ENCODE data around the gene LCE1A. TPM values are rescaled to one million over a fixed set of nuclear protein-coding genes. Genes with fewer than 3 reads are reported as not detected.

LCE1A gene
- total RNA-seq, 4 donors from 2014 or later, result not detected

DNA sequence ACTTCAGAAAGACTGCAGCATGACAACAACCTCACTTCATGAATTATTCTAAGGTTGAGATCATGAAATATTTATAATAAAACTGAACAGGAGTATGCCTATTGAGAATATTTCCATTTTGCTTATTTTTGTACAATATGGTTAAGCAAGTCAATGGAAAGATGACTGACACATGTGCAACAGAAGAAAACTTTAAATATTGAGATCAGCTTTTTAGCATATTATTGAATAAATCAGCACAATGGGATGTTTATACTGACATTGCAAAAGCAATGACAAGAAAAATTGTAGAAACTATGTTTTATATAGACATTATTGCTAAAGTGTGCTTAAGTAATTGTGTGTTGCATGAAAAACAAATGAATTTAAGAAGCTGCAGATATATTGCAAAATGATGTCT is 37.2 kb downstream of the LCE1A start:
- H3K36me3 ChIP-seq, result no peaks in the 10 kb centered on the region
- H3K27me3 ChIP-seq, result no peaks in the 10 kb centered on the region
- no peaks in the 10 kb centered on the region for H3K9me3 ChIP-seq
- TF ChIP-seq POLR2A (IDR thresholded peaks at IDR 0.05) (no peak), POLR2AphosphoS5 (IDR thresholded peaks at IDR 0.05) (no peak), EP300 (IDR thresholded peaks at IDR 0.05) (no peak)
- TF ChIP-seq, protein P1, sequence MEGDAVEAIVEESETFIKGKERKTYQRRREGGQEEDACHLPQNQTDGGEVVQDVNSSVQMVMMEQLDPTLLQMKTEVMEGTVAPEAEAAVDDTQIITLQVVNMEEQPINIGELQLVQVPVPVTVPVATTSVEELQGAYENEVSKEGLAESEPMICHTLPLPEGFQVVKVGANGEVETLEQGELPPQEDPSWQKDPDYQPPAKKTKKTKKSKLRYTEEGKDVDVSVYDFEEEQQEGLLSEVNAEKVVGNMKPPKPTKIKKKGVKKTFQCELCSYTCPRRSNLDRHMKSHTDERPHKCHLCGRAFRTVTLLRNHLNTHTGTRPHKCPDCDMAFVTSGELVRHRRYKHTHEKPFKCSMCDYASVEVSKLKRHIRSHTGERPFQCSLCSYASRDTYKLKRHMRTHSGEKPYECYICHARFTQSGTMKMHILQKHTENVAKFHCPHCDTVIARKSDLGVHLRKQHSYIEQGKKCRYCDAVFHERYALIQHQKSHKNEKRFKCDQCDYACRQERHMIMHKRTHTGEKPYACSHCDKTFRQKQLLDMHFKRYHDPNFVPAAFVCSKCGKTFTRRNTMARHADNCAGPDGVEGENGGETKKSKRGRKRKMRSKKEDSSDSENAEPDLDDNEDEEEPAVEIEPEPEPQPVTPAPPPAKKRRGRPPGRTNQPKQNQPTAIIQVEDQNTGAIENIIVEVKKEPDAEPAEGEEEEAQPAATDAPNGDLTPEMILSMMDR (IDR thresholded peaks at IDR 0.05), result no peak
- no peak for ATAC-seq
- H3K27ac ChIP-seq, result no peak overlapping the region
- no peak overlapping the region for H3K4me3 ChIP-seq
- H3K4me1 ChIP-seq, result peaks cover 8 to 27% (median 11%) of the 10 kb centered on the region in 3 donors

DNA sequence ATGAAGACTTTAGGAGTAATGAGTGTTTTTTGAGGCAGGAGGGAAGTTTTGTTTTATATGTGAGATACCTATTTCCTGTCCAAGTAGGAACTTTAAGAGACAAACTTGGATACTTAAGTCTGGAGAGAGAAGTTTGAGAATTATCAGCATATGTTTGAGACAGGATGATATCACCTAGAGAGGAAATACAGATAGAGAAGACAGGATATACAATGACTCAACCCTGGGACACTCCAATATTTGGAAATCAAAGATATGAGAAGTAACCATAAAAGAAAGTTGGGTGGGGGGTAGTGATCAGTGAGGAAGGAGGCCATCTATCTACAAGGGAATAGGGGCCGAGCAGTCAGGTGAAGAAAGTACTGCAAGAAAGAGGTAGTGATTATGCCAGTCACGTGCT is 39.0 kb downstream of the LCE1A start:
- peaks cover 7 to 18% (median 11%) of the 10 kb centered on the region in 3 donors for H3K4me1 ChIP-seq
- WGBS, 2 donors (ENCODE audit: low coverage in 1 of 2), result 84 to 87% methylated on average over 2 of the region's 2 CpGs
- no peaks in the 10 kb centered on the region for H3K9me3 ChIP-seq
- TF ChIP-seq, protein P1 (IDR thresholded peaks at IDR 0.05), result no peak
- TF ChIP-seq EP300 (IDR thresholded peaks at IDR 0.05) (no peak), POLR2AphosphoS5 (IDR thresholded peaks at IDR 0.05) (no peak)
- H3K27me3 ChIP-seq, result no peaks in the 10 kb centered on the region
- no peak for ATAC-seq
- H3K4me3 ChIP-seq, result no peak overlapping the region
- no peaks in the 10 kb centered on the region for H3K36me3 ChIP-seq
- no peak overlapping the region for H3K27ac ChIP-seq

DNA sequence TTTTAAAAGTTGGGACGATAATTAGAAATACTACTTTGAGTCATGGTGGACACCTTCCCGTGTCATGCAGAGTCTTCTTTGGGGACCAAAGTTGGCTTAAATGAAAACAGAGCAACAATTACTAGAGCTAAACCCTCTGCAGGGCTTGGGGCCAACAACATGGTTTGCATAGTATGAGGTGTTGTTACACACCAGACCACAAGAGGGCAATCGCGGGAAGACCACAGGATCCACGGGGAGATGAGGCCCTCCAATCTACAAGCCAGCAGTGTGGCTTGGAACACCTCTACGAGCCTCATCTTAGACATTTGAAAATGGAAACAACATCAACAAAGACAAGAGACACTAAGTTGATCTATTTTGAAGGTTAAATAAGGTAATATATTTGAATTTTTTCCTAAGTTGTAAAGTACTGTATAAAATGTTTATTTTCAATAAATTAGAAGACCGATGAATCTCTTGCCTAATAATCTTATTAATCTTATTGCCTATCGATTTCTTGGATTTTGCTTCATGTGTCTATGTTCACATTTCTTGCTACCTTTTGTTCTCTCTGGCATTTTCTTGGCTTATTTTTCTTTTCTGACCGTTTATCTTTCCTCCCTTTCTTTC is 42.6 kb downstream of the LCE1A start:
- H3K9me3 ChIP-seq, result no peaks in the 10 kb centered on the region
- H3K27ac ChIP-seq, result no peak overlapping the region
- 26 to 31% methylated on average over 8 to 9 of the region's 9 CpGs for WGBS, 2 donors (ENCODE audit: low coverage in 1 of 2)
- H3K4me1 ChIP-seq, result no peaks in the 10 kb centered on the region
- ATAC-seq, result no peak
- H3K27me3 ChIP-seq, result no peaks in the 10 kb centered on the region
- TF ChIP-seq POLR2A (IDR thresholded peaks at IDR 0.05) (no peak), EP300 (IDR thresholded peaks at IDR 0.05) (no peak)
- TF ChIP-seq, protein P1 (IDR thresholded peaks at IDR 0.05), result peak; percentile 64 to 79 (median 68)
- H3K4me3 ChIP-seq, result no peak overlapping the region
- no peaks in the 10 kb centered on the region for H3K36me3 ChIP-seq

DNA sequence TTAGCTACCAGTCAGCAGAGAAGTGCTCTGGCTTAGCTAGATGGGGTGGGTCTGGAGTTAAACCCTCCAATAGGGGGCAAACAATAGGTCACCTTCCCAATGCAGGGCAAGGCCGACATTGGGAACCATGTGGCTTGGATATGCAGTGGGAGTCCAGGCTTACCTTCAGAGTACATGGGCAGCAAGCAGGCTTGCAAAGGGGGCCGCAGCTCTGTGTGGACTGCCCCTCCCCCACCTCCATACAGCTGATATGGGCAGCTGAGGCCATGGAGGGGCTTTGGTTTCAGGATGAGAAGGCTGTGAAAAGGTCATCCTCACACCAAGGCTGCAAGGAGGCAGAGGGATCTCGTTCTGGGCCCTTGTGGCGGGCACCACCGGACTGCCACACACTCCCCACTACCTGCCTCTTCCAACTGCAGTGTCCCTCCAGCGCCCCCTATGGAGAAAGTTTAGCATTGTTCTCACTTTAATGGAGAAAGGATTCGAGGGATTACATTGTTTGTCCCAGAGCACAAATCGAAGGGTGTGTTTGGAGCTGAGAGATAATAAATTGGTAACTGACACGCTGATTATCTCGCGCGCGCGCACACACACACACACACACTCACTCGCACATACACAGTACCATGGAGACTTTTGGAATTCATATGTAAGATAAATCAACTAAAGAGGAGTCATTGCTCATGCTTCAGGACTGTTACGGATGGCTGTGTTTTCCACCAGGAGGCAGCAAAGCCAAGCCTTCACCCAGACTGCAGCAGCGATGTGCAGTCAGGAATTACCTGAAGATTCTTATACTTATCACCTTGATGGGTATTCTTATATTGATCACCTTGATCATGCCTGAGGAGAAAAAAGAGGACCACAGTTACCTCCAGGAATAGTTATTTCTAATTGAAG is 43.8 kb downstream of the LCE1A start:
- no peaks in the 10 kb centered on the region for H3K36me3 ChIP-seq
- H3K4me3 ChIP-seq, result no peak overlapping the region
- no peaks in the 10 kb centered on the region for H3K27me3 ChIP-seq
- ATAC-seq, result no peak
- no peaks in the 10 kb centered on the region for H3K4me1 ChIP-seq
- no peak overlapping the region for H3K27ac ChIP-seq
- H3K9me3 ChIP-seq, result no peaks in the 10 kb centered on the region
- WGBS, 2 donors (ENCODE audit: low coverage in 1 of 2), result 40 to 46% methylated on average over 1 to 5 of the region's 17 CpGs
- no peak for TF ChIP-seq POLR2A (IDR thresholded peaks at IDR 0.05)
- TF ChIP-seq, protein P1 (IDR thresholded peaks at IDR 0.05), result peak in 2 of 4 experiments; percentile 49 to 63

DNA sequence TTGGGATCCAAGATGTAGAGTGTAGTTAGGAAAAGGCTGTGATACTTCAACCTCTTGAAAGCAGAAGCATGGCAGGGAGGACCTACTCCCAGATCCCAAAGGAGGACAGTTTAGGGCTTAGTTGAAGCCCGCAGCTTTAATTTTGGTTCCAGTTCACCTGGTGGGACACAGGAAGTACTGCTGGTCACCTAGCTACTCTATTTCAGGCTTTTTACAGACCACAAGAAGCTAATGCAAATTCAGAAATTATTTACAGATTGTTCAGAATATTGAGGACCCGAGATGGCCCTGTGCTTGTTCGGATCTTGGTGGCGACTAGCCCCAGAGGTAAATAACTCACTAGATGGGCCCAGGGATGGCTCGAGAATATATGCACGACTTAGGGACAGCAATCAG is 44.5 kb downstream of the LCE1A start:
- ATAC-seq, result no peak
- Histone ChIP-seq H3K36me3 (no peaks in the 10 kb centered on the region), H3K27me3 (no peaks in the 10 kb centered on the region), H3K4me3 (no peak overlapping the region), H3K9me3 (no peaks in the 10 kb centered on the region), H3K27ac (no peak overlapping the region), H3K4me1 (no peaks in the 10 kb centered on the region)
- WGBS, 2 donors (ENCODE audit: low coverage in 1 of 2), result 79 to 90% methylated on average over 3 to 4 of the region's 6 CpGs
- no peak for TF ChIP-seq POLR2AphosphoS5 (IDR thresholded peaks at IDR 0.05)
- TF ChIP-seq, protein P1 (IDR thresholded peaks at IDR 0.05), result no peak
- no peak for TF ChIP-seq POLR2A (IDR thresholded peaks at IDR 0.05)
- TF ChIP-seq EP300 (IDR thresholded peaks at IDR 0.05), result no peak

All from gastroesophageal sphincter (tissue), 4 donors.